ENCODE results near the gene RBCK1. TPM values are rescaled to one million over a fixed set of nuclear protein-coding genes. Genes with fewer than 3 reads are reported as not detected.

Gene RBCK1
- total and polyA plus RNA-seq, 2 of the 4 experiments (the other 2 are of a cell fraction) = 29.9 to 84.2 TPM

DNA sequence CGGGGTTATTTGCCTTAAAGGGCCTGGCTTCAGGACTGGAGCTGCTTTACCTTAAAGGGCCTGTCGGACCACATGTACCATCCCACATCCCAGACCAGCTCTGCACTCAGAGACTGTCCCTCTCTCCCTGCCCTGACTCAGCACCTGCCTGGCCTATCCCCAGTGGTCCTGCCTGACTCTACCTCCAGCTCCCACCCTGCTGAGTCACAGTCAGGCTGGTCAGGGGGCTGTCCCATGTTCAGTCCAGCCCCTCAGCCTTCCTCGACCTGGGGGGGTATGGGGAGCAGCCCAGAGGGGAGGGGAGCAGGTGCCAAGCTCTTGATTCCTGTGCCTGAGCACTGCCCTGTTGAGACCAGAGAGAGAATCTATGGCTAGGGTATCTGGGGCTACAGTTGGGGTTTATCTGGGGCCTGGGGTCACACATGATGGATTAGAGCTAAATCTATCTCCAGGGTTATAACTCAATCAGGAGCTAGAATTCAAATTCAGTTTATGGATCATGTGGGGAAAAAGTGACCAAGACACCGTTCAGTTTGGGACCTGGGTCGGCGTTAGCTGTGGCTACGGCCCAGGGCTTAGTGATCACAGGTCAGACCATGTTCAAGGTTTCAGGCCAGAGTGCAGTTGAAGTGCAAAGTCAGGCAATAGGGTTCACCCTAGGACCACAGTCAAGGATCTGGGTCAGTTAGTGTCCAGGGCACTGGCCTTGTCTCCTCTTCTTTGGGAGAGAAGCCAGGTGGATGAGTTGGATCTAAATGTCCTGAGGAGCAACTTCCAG lies 36.9 kb upstream of the RBCK1 start:
- TF ChIP-seq MAFK (IDR thresholded peaks at IDR 0.05; ENCODE audit: low read depth, low read length) (no peak), BHLHE40 (IDR thresholded peaks at IDR 0.05; ENCODE audit: low read depth, low read length) (no peak), POLR2A (IDR thresholded peaks at IDR 0.05; ENCODE audit: low read depth, low read length) (no peak), RCOR1 (IDR thresholded peaks at IDR 0.05; ENCODE audit: insufficient replicate concordance, low read length) (no peak), USF2 (IDR thresholded peaks at IDR 0.05; ENCODE audit: low read depth, low read length) (no peak), MXI1 (IDR thresholded peaks at IDR 0.05; ENCODE audit: borderline replicate concordance, low read depth, low read length) (no peak), MAZ (IDR thresholded peaks at IDR 0.05; ENCODE audit: borderline replicate concordance, low read depth, low read length) (no peak), NFE2L2 (IDR thresholded peaks at IDR 0.05; ENCODE audit: low read depth, low read length) (no peak), RFX5 (IDR thresholded peaks at IDR 0.05; ENCODE audit: low read depth, low read length) (no peak), CTCF (conservative IDR thresholded peaks at IDR 0.05; ENCODE audit: low read depth, low read length) (no peak), FOS (IDR thresholded peaks at IDR 0.05; ENCODE audit: low read depth, low read length) (no peak)
- TF ChIP-seq, protein P1, sequence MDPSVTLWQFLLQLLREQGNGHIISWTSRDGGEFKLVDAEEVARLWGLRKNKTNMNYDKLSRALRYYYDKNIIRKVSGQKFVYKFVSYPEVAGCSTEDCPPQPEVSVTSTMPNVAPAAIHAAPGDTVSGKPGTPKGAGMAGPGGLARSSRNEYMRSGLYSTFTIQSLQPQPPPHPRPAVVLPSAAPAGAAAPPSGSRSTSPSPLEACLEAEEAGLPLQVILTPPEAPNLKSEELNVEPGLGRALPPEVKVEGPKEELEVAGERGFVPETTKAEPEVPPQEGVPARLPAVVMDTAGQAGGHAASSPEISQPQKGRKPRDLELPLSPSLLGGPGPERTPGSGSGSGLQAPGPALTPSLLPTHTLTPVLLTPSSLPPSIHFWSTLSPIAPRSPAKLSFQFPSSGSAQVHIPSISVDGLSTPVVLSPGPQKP (IDR thresholded peaks at IDR 0.05; ENCODE audit: borderline replicate concordance, low read depth, low read length) = no peak
- Histone ChIP-seq H4K8ac (ENCODE audit: low read depth in 2 of 2, low read length in 2 of 2) (peak overlapping the region; percentile 84 to 95), H3K27ac (ENCODE audit: insufficient read depth, low read length) (peak overlapping the region; percentile 97), H2BK5ac (ENCODE audit: low read depth, low read length, poor library complexity, severe bottlenecking) (peak overlapping the region; percentile 88), H4K5ac (ENCODE audit: low read depth, low read length) (peak overlapping the region; percentile 97), H3K9me3 (ENCODE audit: control insufficient read depth, insufficient read depth, low read length) (no peaks in the 10 kb centered on the region), H3K56ac (ENCODE audit: extremely low read depth, insufficient read depth, low read length) (peak overlapping the region; percentile 71), H3K4me1 (ENCODE audit: control insufficient read depth, insufficient read depth, low read length) (peaks cover 21% of the 10 kb centered on the region), H3K9ac (ENCODE audit: low read depth, low read length) (peak overlapping the region; percentile 31), H4K91ac (ENCODE audit: insufficient read depth, low read depth, low read length) (peak overlapping the region; percentile 99), H2BK15ac (ENCODE audit: low read depth, low read length) (peak overlapping the region; percentile 98; the same call in 2 of the 3 replicates), H3K79me1 (ENCODE audit: low read depth in 1 of 2, low read length in 2 of 2) (peaks cover 0 to 4% of the 10 kb centered on the region in 2 experiments; a peak in 1 of 4 replicates), H3K4me2 (ENCODE audit: low read depth, low read length) (no peak overlapping the region), H2BK120ac (ENCODE audit: low read depth, low read length) (peak overlapping the region; percentile 99), H3K9me1 (ENCODE audit: insufficient read depth, low read length) (peaks cover 20% of the 10 kb centered on the region), H2AFZ (replicated peaks; ENCODE audit: low read length, poor library complexity) (peak overlapping the region; percentile 87), H3K27me3 (ENCODE audit: control insufficient read depth, insufficient read depth, low read length) (no peaks in the 10 kb centered on the region), H3K14ac (replicated peaks; ENCODE audit: low read depth, low read length) (peak overlapping the region; percentile 99), H2BK20ac (ENCODE audit: low read depth, low read length) (peak overlapping the region; percentile 100), H2AK5ac (ENCODE audit: low read depth, low read length) (peak overlapping the region; percentile 100), H3K4me3 (ENCODE audit: insufficient read depth, low read depth, low read length) (no peak overlapping the region), H3K18ac (ENCODE audit: low read depth, low read length) (peak overlapping the region; percentile 95), H3K4ac (ENCODE audit: low read depth, low read length) (peak overlapping the region; percentile 100), H4K20me1 (ENCODE audit: insufficient read depth, low read length) (no peaks in the 10 kb centered on the region), H3K23ac (ENCODE audit: low read depth, low read length) (peak overlapping the region; percentile 99), H3K36me3 (ENCODE audit: control insufficient read depth, insufficient read depth, low read length) (no peaks in the 10 kb centered on the region), H2AK9ac (replicated peaks; ENCODE audit: low read depth, low read length, poor library complexity) (peak overlapping the region; percentile 97)
- dilution Hi-C loops (cut with HindIII; ENCODE audit: low sequenced_read_pairs, unreplicated experiment) = no loop called here
- in situ Hi-C loops (cut with MboI; ENCODE audit: low sequenced_read_pairs) = no loop called here
- no TSS peak for BruUV-seq (replicated peaks)
- ChIA-PET CTCF (no interaction called here), POLR2A (ENCODE audit: unreplicated experiment) (no interaction called here)
- ATAC-seq (ENCODE audit: low read depth) = no peak; the same call in 1 of the 2 replicates
- no peak for DNase-seq
- WGBS, 2 experiments (ENCODE audit: extremely low coverage in 2 of 2, insufficient read length in 1 of 2) = 83% methylated on average over 1 of the region's 7 CpGs; no CpG with 5 or more reads in 1 of the 2 experiments
- intact Hi-C loops (cut with micrococcal nuclease) = no loop called here

Measured in IMR-90 (cell line).